HL-60 (cell line): ENCODE results near the gene PRDM2.

ENCODE experiments used
- POLR2AphosphoS5 ChIP-seq: IDR thresholded peaks from 2 replicates; pipeline ENCODE4 v1.6.1; 2012; ENCODE audit warnings: low read depth
- REST ChIP-seq: IDR thresholded peaks from 2 replicates; pipeline ENCODE4 v1.6.1; 2012; ENCODE audit warnings: low read depth; ENCODE audit not compliant: insufficient replicate concordance
- TF ChIP-seq, protein P1 (sequence below): IDR thresholded peaks from one replicate; pipeline ENCODE4 v1.5.1; 2011; ENCODE audit warnings: low read length, control low read depth, inconsistent platforms; ENCODE audit not compliant: insufficient read depth

- TF ChIP-seq, protein P1, sequence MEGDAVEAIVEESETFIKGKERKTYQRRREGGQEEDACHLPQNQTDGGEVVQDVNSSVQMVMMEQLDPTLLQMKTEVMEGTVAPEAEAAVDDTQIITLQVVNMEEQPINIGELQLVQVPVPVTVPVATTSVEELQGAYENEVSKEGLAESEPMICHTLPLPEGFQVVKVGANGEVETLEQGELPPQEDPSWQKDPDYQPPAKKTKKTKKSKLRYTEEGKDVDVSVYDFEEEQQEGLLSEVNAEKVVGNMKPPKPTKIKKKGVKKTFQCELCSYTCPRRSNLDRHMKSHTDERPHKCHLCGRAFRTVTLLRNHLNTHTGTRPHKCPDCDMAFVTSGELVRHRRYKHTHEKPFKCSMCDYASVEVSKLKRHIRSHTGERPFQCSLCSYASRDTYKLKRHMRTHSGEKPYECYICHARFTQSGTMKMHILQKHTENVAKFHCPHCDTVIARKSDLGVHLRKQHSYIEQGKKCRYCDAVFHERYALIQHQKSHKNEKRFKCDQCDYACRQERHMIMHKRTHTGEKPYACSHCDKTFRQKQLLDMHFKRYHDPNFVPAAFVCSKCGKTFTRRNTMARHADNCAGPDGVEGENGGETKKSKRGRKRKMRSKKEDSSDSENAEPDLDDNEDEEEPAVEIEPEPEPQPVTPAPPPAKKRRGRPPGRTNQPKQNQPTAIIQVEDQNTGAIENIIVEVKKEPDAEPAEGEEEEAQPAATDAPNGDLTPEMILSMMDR: no peak
- TF ChIP-seq POLR2AphosphoS5: no peak
- no peak for TF ChIP-seq REST
These were observed 17.5 kb upstream of the PRDM2 start for GRCh38 chr1:13682444-13682843.
